HepG2 (cell line): ENCODE measurements around the gene MTSS2. TPM values are rescaled to one million over a fixed set of nuclear protein-coding genes. Genes with fewer than 3 reads are reported as not detected.

Experiments used
- AGO2 ChIP-seq: fragments of 200-400 bp; formaldehyde crosslinking; optimal IDR thresholded peaks from 2 replicates; pipeline ENCODE3; 2017; ENCODE audit warnings: mild to moderate bottlenecking, low read depth, low read length, moderate library complexity
- ATM ChIP-seq: fragments of 450-650 bp; IDR thresholded peaks from 2 replicates; pipeline ENCODE4 v1.7.1; 2017; ENCODE audit warnings: mild to moderate bottlenecking, borderline replicate concordance
- CREB1 ChIP-seq, 2 experiments: fragments of 450-650 bp in 1 of 2; IDR thresholded peaks; 2 replicates each; pipeline ENCODE4 v1.6.1; 2016 to 2017; ENCODE audit warnings: control low read depth in 1 of 2, mild to moderate bottlenecking in 1 of 2, missing compliant biosample characterization in 1 of 2, missing genetic modification characterization in 1 of 2
- ELF1 ChIP-seq: sonication (generic); formaldehyde crosslinking; IDR thresholded peaks from 2 replicates; pipeline ENCODE4 v1.4.0; 2020; ENCODE audit warnings: missing genetic modification reagents
- KLF16 ChIP-seq, 2 experiments: sonication (generic) in 1 of 2; formaldehyde crosslinking in 1 of 2; IDR thresholded peaks; 2 replicates each; pipeline versions ENCODE4 v1.6.1 to v1.8.0; 2016 to 2023; ENCODE audit warnings: missing genetic modification reagents in 2 of 2, missing compliant biosample characterization in 1 of 2
- NCOA2 ChIP-seq: sonication (generic); formaldehyde crosslinking; IDR thresholded peaks from 2 replicates; pipeline ENCODE4 v1.8.0; 2022; ENCODE audit warnings: inconsistent platforms
- PLRG1 ChIP-seq: fragments of 450-650 bp; conservative IDR thresholded peaks from 2 replicates; pipeline ENCODE4 v1.6.1; 2016
- POLR2G ChIP-seq: fragments of 200-400 bp; formaldehyde crosslinking; IDR thresholded peaks from 2 replicates; pipeline ENCODE4 v1.6.1; 2018; ENCODE audit warnings: mild to moderate bottlenecking, low read depth, low read length, moderate library complexity
- ZBTB38 ChIP-seq: sonication (generic); formaldehyde crosslinking; IDR thresholded peaks from 2 replicates; pipeline ENCODE4 v1.5.1; 2020; ENCODE audit warnings: mild to moderate bottlenecking, missing genetic modification reagents
- ZC3H13 ChIP-seq: sonication (generic); formaldehyde crosslinking; IDR thresholded peaks from 2 replicates; pipeline ENCODE4 v1.8.1; 2023; ENCODE audit warnings: mild to moderate bottlenecking, missing genetic modification reagents, moderate library complexity
- ZNF124 ChIP-seq: sonication (generic); formaldehyde crosslinking; IDR thresholded peaks from 2 replicates; pipeline ENCODE4 v1.4.0; 2020; ENCODE audit warnings: missing genetic modification reagents
- ZNF326 ChIP-seq: sonication (generic); formaldehyde crosslinking; IDR thresholded peaks from 2 replicates; pipeline ENCODE4 v1.4.0; 2020; ENCODE audit warnings: missing genetic modification reagents, borderline replicate concordance
- ZNF501 ChIP-seq: sonication (generic); formaldehyde crosslinking; IDR thresholded peaks from 2 replicates; pipeline ENCODE4 v1.5.1; 2020; ENCODE audit warnings: mild to moderate bottlenecking, moderate library complexity, missing genetic modification reagents
- ZNF652 ChIP-seq: IDR thresholded peaks from 2 replicates; pipeline ENCODE4 v1.6.1; 2016; ENCODE audit warnings: low read depth, borderline replicate concordance
- polyA plus RNA-seq, 8 experiments: library from polyadenylated mRNA; depleted of rRNA in 3 of 8; stranded (reverse) in 7 of 8; unstranded in 1 of 8; fragments of >200 nt; fragmentation: Illumina TruSeq in 4 of 8; extraction: Trizol in 4 of 8; gene quantifications; 2 replicates each; pipeline versions ENCODE4 v1.2.1 to v1.2.3, GENCODE V29; 2011 to 2016; ENCODE audit warnings: low read depth in 4 of 8, missing spikeins in 1 of 8, mixed read lengths in 1 of 8; ENCODE audit not compliant: insufficient read depth in 1 of 8
- total RNA-seq, 5 experiments: library from RNA; depleted of rRNA; stranded (reverse); fragments of >200 nt; fragmentation: Illumina TruSeq; extraction: Trizol; gene quantifications; 2 replicates each; pipeline ENCODE4 v1.2.3, GENCODE V29; 2016; ENCODE audit warnings: low read depth in 1 of 5
- TF ChIP-seq, protein P1 (sequence below): sonication (generic); formaldehyde crosslinking; IDR thresholded peaks from 2 replicates; pipeline ENCODE4 v1.4.0; 2020; ENCODE audit warnings: missing genetic modification reagents
- TF ChIP-seq, protein P2 (sequence below): sonication (generic); formaldehyde crosslinking; IDR thresholded peaks from 2 replicates; pipeline ENCODE4 v1.8.0; 2022; ENCODE audit warnings: missing genetic modification reagents, mild to moderate bottlenecking, inconsistent platforms, borderline replicate concordance
- TF ChIP-seq, protein P3 (sequence below): sonication (generic); formaldehyde crosslinking; IDR thresholded peaks from 2 replicates; pipeline ENCODE4 v1.4.0; 2020; ENCODE audit warnings: missing genetic modification reagents, mild to moderate bottlenecking, borderline replicate concordance
- TF ChIP-seq, protein P4 (sequence below): IDR thresholded peaks from 2 replicates; pipeline ENCODE4 v1.6.1; 2016; ENCODE audit warnings: low read depth, borderline replicate concordance
- TF ChIP-seq, protein P5 (sequence below): IDR thresholded peaks from 2 replicates; pipeline ENCODE4 v1.6.1; 2012; ENCODE audit warnings: inconsistent platforms

MTSS2 gene
- total and polyA plus RNA-seq, 2 of the 13 experiments (the other 11 are each of a cell fraction or from before 2014, with no cell fraction given) = 132 to 242 TPM

DNA sequence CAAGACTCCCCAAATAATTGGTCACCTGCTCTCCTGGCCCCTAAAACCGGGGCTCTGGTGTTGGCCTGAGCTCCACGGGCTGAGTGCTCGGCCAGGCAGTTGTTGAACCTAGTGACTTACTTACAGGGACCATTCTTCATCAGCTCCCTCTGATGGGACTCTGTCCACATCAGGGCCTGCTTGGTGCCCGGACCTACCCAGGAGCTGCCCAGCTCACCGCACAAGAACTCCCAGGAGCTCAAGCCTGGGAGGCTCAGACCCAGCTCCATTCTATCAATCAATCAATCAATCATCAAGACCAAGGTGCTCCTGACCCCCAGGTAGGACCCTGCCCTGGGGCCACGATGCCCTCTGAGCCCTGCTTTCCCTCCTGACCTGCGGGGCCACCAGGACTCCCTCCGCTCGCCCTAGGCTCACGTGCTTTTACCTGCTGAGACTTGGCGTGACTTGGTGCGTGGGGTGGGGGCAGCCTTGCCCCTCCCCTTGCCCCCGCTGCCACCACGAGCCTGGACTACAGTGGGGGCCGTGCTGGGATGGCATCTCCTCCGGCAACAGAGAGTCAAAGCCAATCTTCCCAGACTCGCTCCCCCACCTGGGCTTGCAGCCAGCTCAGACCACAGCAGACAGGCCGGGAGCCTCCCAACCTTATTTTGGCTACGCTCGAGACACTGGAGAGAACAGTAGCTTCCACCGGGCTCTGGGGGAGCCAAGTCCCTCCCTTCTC lies 23.8 kb downstream of the MTSS2 start (continued):
- TF ChIP-seq, protein P1, sequence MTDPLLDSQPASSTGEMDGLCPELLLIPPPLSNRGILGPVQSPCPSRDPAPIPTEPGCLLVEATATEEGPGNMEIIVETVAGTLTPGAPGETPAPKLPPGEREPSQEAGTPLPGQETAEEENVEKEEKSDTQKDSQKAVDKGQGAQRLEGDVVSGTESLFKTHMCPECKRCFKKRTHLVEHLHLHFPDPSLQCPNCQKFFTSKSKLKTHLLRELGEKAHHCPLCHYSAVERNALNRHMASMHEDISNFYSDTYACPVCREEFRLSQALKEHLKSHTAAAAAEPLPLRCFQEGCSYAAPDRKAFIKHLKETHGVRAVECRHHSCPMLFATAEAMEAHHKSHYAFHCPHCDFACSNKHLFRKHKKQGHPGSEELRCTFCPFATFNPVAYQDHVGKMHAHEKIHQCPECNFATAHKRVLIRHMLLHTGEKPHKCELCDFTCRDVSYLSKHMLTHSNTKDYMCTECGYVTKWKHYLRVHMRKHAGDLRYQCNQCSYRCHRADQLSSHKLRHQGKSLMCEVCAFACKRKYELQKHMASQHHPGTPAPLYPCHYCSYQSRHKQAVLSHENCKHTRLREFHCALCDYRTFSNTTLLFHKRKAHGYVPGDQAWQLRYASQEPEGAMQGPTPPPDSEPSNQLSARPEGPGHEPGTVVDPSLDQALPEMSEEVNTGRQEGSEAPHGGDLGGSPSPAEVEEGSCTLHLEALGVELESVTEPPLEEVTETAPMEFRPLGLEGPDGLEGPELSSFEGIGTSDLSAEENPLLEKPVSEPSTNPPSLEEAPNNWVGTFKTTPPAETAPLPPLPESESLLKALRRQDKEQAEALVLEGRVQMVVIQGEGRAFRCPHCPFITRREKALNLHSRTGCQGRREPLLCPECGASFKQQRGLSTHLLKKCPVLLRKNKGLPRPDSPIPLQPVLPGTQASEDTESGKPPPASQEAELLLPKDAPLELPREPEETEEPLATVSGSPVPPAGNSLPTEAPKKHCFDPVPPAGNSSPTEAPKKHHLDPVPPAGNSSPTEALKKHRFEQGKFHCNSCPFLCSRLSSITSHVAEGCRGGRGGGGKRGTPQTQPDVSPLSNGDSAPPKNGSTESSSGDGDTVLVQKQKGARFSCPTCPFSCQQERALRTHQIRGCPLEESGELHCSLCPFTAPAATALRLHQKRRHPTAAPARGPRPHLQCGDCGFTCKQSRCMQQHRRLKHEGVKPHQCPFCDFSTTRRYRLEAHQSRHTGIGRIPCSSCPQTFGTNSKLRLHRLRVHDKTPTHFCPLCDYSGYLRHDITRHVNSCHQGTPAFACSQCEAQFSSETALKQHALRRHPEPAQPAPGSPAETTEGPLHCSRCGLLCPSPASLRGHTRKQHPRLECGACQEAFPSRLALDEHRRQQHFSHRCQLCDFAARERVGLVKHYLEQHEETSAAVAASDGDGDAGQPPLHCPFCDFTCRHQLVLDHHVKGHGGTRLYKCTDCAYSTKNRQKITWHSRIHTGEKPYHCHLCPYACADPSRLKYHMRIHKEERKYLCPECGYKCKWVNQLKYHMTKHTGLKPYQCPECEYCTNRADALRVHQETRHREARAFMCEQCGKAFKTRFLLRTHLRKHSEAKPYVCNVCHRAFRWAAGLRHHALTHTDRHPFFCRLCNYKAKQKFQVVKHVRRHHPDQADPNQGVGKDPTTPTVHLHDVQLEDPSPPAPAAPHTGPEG (CRISPR knock-in tag) = 0 out of 2 replicates have a peak, but pooled peaks have one; percentile 17
- TF ChIP-seq ZC3H13 (CRISPR knock-in tag) (peak; percentile 99), NCOA2 (peak; percentile 5; the same call in 1 of the 2 replicates), ZNF124 (CRISPR knock-in tag) (no peak), KLF16 (CRISPR knock-in tag; IDR thresholded peaks at IDR 0.05) (0 out of 4 replicates have a peak, but pooled peaks of 1 of the 2 experiments have one; percentile 21), ATM (no peak), POLR2G (peak; percentile 66), AGO2 (peak; percentile 100), ZNF652 (no peak), PLRG1 (no peak), ZNF501 (peak; percentile 58; the same call in 1 of the 2 replicates), ELF1 (CRISPR knock-in tag) (no peak), ZNF326 (CRISPR knock-in tag) (peak; percentile 77), CREB1 (IDR thresholded peaks at IDR 0.05) (no peak), CREB1 (CRISPR knock-in tag; IDR thresholded peaks at IDR 0.05) (no peak), ZBTB38 (CRISPR knock-in tag) (peak; percentile 80)
- TF ChIP-seq, protein P2, sequence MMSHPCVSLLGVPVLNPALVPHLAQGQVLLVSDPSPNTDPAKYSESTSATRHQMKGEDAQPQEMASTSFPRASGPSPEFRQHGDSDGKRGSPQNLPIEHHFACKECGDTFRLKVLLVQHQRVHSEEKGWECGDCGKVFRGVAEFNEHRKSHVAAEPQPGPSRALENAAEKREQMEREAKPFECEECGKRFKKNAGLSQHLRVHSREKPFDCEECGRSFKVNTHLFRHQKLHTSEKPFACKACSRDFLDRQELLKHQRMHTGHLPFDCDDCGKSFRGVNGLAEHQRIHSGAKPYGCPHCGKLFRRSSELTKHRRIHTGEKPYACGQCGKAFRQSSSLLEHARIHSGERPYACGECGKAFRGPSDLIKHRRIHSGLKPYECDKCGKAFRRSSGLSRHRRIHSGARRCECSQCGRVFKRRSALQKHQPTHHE (CRISPR knock-in tag) = no peak
- TF ChIP-seq, protein P3, sequence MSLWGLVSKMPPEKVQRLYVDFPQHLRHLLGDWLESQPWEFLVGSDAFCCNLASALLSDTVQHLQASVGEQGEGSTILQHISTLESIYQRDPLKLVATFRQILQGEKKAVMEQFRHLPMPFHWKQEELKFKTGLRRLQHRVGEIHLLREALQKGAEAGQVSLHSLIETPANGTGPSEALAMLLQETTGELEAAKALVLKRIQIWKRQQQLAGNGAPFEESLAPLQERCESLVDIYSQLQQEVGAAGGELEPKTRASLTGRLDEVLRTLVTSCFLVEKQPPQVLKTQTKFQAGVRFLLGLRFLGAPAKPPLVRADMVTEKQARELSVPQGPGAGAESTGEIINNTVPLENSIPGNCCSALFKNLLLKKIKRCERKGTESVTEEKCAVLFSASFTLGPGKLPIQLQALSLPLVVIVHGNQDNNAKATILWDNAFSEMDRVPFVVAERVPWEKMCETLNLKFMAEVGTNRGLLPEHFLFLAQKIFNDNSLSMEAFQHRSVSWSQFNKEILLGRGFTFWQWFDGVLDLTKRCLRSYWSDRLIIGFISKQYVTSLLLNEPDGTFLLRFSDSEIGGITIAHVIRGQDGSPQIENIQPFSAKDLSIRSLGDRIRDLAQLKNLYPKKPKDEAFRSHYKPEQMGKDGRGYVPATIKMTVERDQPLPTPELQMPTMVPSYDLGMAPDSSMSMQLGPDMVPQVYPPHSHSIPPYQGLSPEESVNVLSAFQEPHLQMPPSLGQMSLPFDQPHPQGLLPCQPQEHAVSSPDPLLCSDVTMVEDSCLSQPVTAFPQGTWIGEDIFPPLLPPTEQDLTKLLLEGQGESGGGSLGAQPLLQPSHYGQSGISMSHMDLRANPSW = no peak; the same call in 1 of the 2 replicates
- TF ChIP-seq, protein P4, sequence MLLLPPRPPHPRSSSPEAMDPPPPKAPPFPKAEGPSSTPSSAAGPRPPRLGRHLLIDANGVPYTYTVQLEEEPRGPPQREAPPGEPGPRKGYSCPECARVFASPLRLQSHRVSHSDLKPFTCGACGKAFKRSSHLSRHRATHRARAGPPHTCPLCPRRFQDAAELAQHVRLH (CRISPR knock-in tag) = 0 out of 2 replicates have a peak, but pooled peaks have one; percentile 11
- TF ChIP-seq, protein P5, sequence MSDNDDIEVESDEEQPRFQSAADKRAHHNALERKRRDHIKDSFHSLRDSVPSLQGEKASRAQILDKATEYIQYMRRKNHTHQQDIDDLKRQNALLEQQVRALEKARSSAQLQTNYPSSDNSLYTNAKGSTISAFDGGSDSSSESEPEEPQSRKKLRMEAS = peak; percentile 22; the same call in 1 of the 2 replicates
